ELR (cell line): Measurements from ENCODE around the gene ARMC7.
"Not testable (repeated sequence)": the region's sequence is repeated elsewhere in the genome, so short reads cannot be mapped to it uniquely, and the experiment has no call there.

Experiments used
- DNase-seq: peaks from one replicate; pipeline ENCODE4 v3.0.0-alpha.2; 2015; ENCODE audit warnings: low read depth

Gene ARMC7

DNA sequence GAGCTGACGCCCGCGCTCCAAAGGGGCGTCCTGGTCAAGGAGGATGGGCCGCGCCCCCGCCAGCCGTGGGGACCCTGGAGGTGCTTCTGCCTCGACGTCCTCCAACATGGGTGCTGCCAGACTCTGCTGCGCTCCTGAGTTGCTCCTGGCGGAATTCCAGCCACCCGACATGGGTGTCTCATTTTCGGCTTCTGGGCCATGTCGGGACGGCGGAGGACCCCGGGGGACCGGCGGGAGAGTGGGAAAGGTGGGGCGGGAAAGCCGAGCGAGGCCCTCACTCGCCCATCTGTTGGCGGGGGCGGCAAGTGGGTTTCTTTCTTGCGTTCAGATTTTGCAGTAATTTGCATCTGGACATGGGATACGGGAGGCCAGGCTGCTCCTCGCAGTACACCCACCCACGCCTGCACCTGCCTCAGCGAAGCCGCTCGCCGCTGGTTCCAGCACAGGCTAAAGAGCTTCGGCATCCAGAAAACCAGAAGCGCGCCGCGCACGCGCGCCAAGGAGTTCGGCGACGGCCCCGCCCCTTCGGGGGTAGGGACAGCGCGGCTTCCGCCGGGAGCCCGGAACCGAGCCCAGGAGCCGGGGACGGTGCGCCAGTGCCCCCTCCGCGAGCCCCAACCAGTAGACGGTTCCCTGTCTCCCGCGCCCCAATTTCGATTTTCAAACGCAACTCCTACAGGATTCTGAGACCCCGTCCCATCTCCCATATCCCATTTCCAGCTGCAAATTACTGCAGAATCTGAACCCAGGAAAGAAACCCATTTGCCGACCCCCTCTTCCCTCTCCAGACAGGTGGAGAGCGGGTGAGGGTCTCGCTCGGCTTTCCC lies at the start of gene ARMC7:
ARMC7 (plus strand) TSS at position 563 of the 827 bp plus-strand sequence. CDS start 320 bp downstream, outside the sequence.
- peak; percentile 89 for DNase-seq

DNA sequence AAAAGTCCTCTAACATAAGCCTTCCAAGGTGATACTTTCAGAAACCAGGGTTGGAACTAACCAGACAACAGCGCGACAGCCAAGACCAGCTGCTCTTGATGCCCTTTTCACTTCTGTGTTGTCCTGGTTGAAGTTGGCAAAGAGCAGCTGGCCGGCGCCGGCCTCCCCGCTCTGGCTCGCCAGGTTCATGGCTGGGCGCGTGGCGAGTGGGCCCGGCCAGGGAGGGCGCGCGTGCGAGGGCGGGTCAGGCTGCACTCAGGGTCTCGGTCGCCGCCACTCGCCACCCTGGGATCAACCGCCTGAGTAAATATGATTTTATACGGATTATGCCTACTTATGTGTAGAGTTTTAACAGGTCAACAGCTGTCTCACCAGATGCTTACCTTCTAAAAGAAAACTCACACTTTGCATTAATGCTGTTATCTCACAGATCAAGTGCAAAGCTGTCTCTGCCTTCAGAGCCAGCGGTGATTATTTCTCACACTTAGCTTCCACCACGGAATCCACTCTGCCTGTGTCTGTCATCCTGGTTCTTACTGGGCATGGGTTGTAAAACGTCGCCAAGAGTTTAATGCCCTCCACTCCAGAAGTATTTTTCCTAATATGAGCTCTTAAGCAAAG lies 49.2 kb upstream of the ARMC7 start:
- no peak for DNase-seq

DNA sequence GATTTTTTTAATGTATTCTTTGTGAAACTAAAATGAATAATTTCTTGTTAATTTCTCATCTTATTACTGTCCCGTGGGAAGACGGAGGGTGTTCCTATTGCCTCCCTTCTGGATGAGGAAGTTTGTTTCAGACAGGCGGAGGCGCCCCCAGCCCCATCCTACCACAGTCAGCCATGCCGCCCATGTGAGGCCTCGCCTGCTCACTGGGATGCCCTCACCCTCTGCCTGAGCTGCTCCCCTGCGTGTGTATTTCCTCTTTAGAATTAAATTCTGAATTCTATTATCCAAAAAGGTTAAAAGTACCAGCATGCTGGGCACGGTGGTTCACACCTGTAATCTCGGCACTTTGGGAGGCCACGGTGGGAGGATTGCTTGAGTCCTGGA lies 48.7 kb upstream of the ARMC7 start:
- DNase-seq, result no peak

- no peak for DNase-seq
Measured at GRCh38 chr17:75061618-75062017, 48.2 kb upstream of the ARMC7 start.

DNA sequence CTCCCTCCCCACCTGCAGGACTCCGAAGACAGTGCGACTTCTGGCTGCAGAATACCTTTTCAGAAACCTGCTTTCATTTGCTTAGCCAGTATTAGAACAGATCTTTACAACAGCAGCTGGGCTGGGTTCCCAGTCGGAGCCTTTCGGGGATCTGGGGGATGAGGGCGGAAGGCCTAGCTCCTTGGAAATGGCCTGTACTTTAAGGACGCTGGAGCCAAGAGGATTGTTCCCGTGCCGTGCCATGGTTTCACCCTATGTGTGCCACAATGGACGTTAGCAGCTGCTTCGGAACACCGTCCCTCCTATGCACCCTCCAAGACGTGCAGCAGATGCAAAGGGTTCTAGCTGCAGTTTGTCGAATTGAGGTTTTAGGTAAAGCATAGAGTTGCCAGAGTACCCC lies 46.6 kb upstream of the ARMC7 start:
- DNase-seq, result no peak

- DNase-seq, result no peak
Measured at GRCh38 chr17:75063626-75064025, 46.1 kb upstream of the ARMC7 start.

DNA sequence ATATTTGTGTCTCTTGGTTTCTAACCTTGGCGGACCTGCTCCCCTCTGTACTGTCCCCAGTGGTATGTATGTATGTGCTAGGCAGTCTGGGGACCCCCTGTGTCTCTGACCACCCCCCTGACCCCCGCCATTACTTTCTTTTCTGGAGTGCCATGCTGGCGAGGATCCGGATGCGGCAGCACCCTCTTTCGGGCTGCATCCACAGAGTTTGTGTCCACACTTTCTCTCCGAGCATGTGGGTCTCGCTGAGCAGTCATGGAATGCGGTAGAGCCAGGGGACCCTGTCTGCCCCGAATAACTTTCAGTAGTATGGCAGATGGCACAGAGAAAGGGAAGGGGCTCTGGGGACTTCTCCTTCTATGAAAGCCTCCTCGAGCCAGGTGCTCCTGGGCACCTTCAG lies 45.7 kb upstream of the ARMC7 start:
- no peak for DNase-seq

GRCh38 chr17:75064460-75064859 lies 45.3 kb upstream of the ARMC7 start:
- no peak for DNase-seq

DNA sequence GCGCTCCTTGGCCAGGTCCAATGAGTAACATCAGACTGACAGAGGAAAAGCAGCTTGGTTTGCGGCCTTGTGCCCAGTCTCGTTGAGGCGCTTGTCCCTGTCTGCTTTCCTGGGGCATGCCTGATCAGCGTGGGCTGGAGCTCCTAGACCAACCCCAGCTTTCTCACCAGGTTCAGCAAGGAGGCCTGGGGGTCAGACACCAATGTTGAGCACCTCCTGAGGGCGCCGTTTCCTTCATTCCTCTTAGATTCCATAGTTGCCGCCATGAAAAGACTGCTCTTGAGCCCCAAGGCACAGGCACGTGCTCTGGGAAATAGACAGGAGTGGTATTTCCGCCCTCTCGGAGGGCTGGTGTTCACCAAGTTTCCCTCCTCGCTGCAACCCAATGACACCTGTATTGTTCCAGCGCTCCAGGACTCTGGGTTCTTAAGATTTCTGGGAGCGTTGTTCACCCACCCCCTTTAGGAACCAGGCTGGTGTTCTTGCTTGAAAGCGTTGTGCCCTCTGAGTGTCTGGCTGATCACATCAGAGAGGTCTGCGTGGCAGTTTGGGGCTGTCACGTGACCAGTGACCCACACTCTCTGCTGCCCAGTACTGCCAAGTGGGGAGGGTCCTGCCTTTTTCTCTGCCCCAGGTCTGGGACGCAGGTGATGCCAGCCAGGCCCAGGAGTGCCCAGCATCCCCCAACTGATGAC lies 44.8 kb upstream of the ARMC7 start:
- no peak for DNase-seq

DNA sequence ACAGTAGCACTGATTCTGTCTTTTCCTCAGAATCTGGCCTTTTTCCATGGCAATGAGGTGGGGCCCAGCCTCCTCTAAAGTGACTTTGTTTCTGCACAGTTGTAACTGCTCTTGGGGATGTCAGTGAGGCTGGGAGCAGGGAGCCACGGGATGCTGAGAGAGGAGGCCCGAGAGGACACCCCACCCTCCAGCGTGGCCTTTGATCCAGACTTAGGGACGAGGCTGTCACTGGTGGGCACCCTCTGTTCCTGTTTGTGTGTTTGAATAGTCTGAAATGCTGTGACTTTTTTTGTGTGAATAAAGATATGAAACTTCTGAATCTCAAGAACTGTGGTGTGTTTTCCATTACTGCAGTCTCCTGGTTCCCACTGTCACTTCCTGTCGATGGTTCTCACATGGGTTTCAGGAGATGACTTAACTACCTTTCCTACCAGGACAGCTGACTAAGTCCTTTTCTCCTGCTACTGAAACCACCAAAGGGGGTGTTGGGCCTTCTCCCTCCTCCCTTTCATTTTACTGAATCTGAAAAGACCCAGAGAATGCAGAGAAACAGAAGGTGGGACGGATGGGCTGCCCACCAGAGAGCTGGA lies 44.1 kb upstream of the ARMC7 start:
- DNase-seq, result peak; percentile 61

GRCh38 chr17:75067856-75068255 lies 41.9 kb upstream of the ARMC7 start:
- no peak for DNase-seq

GRCh38 chr17:75068750-75069149 lies 41.0 kb upstream of the ARMC7 start:
- DNase-seq, result no peak

DNA sequence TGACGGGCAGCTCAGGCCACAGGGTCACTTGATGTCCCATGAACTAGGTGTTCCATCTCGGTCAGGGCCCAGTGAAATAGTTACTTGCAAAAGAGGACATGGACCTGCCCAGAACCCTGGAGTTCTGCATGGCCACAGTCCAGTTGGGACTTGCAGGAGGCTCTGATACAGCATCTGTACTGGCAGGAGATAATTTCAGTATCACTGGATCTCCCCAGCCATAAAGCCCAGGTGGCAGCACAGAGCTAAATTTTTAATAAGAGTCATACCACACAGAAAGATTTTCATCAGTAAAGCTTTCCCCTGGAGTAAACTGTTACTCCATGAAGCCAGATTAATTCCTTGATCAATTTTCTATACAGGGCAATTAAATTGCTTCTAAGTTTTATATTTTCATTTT lies 40.0 kb upstream of the ARMC7 start:
- peak; percentile 63 for DNase-seq

DNA sequence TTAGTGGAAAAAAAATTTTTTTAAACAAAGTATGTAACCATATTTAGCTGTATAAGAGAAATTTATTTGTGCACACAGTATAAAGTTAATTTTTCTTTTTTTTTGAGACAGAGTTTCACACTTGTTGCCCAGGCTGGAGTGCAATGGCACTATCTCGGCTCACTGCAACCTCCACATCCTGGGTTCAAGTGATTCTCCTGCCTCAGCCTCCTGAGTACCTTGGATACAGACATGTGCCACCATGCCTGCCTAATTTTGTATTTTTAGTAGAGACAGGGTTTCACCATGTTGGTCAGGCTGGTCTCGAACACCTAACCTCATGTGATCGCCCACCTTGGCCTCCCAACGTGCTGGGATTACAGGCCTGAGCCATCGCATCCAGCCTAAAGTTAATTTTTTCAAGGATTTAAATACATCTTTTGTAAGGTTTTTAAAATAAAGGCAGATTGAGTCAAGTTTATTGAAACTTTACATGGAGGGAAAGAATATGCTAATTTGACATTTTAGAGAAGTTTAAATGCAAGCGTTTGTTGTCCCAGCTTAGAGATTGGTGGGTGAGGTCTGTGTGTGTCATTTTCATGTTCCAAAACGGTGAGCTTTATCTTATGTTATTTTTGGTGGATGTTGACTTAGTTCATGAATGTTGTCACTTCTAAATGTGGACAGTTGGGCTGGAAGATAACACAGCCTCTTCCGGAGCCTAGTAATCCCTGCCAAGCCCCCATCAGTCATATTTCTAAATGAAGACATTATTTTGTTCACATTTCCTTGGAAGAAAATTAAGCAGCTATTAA lies 38.1 kb upstream of the ARMC7 start:
- not testable (repeated sequence) for DNase-seq

- DNase-seq, result not testable (repeated sequence)
Measured at GRCh38 chr17:75072909-75073308, 36.9 kb upstream of the ARMC7 start.

- DNase-seq, result no peak
Measured at GRCh38 chr17:75073618-75074047, 36.1 kb upstream of the ARMC7 start.

- DNase-seq, result no peak
Measured at GRCh38 chr17:75074532-75074931, 35.2 kb upstream of the ARMC7 start.

DNA sequence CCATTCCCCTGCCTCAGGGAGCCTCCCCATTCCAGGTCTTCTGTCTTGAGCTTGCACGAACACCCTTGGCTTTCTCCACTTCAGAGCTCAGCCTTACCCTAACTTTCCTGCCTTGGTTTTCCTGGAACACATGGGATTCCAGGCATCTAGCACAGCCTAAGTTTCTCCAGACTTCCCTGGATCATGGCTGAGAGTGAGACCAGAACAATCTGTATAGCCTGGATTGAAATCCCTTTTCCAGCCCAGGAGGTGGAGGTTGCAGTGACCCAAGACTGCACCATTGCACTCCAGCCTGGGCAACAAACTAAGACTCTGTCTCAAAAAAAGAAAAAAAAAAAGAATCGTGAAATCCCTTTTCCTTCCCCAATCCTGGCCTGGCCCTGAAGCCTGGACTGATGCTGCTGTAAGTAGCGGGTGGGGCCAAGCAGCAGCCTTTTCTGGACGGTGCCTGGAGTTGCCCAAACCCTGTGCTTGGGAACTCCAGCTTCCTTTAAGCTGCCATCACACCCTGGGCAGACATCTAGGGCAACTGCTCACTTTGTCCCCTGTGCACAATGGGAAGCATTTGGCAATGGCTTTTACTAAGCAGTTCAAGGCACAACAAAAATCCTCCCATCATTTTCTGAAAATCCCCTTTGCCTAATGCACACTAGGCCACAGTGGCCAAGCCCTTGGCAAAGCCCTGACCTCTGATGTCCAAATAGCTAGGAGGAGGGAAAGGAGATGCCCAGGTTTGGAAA lies 34.0 kb upstream of the ARMC7 start:
- no peak for DNase-seq

DNA sequence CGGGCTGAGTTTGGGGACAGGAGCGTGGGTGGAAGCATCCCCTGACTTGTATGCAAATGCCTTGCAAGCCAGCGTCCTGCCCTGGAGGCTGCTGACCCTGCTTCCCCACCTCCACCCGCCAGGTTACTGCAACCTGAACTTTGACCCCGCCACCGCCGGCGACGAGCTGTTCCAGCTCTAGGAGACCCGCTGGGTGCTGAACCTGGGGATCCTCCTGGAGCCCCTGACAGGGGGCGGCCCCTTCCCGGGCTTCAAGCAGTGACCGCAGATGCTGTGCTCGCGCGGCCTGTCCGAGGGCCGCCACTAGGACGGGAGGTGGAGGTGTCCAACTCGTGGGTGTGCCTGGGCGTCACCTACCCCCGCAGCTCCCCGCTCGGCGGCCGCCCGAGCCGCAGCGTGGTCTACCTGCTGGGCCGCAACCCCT lies 32.7 kb upstream of the ARMC7 start:
- no peak for DNase-seq

DNA sequence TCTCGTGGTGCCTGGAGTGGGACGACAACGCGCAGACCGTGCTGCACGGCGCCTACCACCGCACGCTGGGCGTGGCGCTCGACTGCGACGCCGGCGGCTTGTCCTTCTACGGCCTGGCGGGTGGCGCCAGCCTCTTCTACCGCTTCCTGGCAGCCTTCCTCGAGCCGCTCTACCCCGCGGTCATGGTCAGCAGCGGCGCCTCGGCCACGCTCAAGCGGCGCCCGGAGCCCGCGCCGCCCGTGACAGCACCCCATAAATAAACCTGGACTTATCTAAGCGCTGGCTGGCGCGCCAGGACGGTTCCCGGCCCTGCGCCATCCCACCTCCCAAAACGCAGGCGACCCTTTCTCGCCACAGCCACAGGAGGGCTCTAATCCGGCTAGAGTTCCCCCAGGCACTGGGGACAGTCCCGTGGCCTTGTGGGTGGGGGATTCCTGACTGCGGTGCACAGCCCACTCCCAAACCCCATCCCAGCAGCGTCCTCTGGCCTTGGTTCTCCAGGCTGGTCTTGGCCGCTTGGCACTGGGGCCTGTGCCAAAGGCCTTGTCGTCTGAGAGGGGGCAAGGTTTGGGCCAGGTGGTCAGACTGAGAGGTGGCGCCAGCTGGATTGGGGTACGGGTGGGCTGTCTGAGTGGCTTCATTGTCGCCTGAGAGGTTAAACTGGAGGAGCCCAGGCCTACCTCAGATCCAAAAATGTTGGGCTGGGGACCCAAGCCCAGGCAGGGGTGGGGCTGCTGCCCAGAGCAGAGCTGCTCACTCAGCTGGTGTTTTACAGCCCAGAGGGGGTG lies 32.1 kb upstream of the ARMC7 start:
- no peak for DNase-seq
